Activated naive CD4-positive, alpha-beta T cell treated with anti-CD3 and anti-CD28 coated beads for 36 hours (primary cell): Measurements from ENCODE around the gene AHCYL2. TPM values are rescaled to one million over a fixed set of nuclear protein-coding genes. Genes with fewer than 3 reads are reported as not detected.

Experiments used
- CTCF ChIA-PET: fragments of 350-600 bp; sonication (Branson Sonifier 250); formaldehyde crosslinking; loops from one replicate; lab custom pipeline; 2021; ENCODE audit warnings: antibody characterized with exemption; lab: Charles Lee
- DNase-seq: peaks from one replicate; pipeline ENCODE4 v3.0.0-alpha.2; 2020
- H3K27ac Mint-ChIP-seq: one replicate; pipeline ENCODE4 v1.8.0; 2021; ENCODE audit warnings: mild to moderate bottlenecking, mixed read lengths
- H3K27me3 Mint-ChIP-seq: one replicate; pipeline ENCODE4 v1.8.0; 2021; ENCODE audit warnings: low read depth, mixed read lengths
- H3K36me3 Mint-ChIP-seq: one replicate; pipeline ENCODE4 v1.8.0; 2021; ENCODE audit warnings: low read depth, mixed read lengths
- H3K4me1 Mint-ChIP-seq: one replicate; pipeline ENCODE4 v1.8.0; 2021; ENCODE audit warnings: low read depth, mixed read lengths
- H3K4me3 Mint-ChIP-seq: one replicate; pipeline ENCODE4 v1.8.0; 2021; ENCODE audit warnings: mild to moderate bottlenecking, moderate library complexity, mixed read lengths
- H3K9me3 Mint-ChIP-seq: one replicate; pipeline ENCODE4 v1.8.0; 2021; ENCODE audit warnings: mixed read lengths
- intact Hi-C: fragments of 100-400 bp; cut with micrococcal nuclease; formaldehyde crosslinking; loops from one replicate; pipeline ENCODE4 v1.15.1; 2023
- total RNA-seq, 2 experiments: library from RNA; stranded (reverse); gene quantifications; one replicate each; pipeline ENCODE4 v1.2.3, GENCODE V29; 2021

AHCYL2 gene
- total RNA-seq, 2 experiments from 2014 or later, result 29.1 to 30.4 TPM

DNA sequence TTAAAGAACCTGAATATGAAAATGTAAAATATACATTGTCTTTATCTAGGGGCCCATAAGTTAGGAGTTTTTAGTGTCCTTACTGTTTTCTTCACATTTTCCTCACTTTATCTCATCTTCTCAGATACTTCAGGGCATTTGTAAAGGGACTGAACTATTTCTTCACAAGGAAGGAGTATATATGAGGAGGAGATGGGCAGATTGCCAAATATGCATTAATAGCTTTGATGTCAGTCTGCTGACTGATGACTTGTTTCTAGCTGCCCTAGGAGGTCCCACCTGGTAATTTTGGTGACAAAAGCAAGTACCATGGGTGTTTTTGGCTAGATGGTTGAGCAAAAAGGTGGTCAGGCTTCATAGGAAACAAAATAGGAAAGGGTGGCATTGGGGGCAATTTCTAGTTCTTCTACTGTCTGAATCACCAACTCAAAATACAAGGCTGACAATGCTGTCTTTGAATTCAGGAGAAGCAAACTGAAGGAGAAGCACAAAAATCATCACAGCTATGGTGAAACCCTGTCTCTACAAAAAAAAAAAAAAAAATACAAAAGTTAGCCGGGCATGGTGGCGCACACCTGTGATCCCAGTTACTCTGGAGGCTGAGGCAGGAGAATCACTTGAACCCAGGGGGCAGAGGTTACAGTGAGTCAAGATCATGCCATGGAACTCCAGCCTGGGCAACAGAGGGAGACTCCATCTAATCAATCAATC is 199.0 kb downstream of the AHCYL2 start:
- H3K27ac Mint-ChIP-seq, result no peak overlapping the region
- H3K4me3 Mint-ChIP-seq, result no peak overlapping the region
- DNase-seq, result no peak
- CTCF ChIA-PET, result no interaction called here
- H3K4me1 Mint-ChIP-seq, result peaks cover 4% of the 10 kb centered on the region
- H3K9me3 Mint-ChIP-seq, result no peaks in the 10 kb centered on the region
- no peaks in the 10 kb centered on the region for H3K27me3 Mint-ChIP-seq
- peaks cover 24% of the 10 kb centered on the region for H3K36me3 Mint-ChIP-seq
- intact Hi-C loops, result no loop called here

DNA sequence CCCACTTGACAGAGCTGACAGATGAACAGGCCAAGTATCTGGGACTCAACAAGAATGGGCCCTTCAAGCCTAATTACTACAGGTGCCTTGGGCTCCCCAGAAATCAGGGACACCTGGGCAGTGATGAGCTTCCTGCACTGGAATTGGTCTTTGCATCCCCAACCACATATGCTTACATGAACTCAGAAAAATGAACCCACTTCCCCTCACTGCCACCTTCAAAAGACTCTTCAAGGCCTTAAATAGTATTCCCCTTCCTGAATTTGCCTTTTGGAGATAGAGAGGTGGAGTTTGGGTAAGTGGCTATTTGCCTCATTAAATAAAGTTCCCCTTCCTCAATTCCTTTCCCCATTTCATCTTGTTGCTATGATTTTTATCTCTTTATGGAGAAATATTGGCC is 201.7 kb downstream of the AHCYL2 start:
- Mint-ChIP-seq H3K27me3 (peaks cover 2% of the 10 kb centered on the region), H3K4me1 (peaks cover 4% of the 10 kb centered on the region), H3K4me3 (no peak overlapping the region), H3K27ac (no peak overlapping the region), H3K36me3 (peaks cover 24% of the 10 kb centered on the region), H3K9me3 (no peaks in the 10 kb centered on the region)
- no peak for DNase-seq
- CTCF ChIA-PET, result interaction anchor here (1.3 kb wide), 1 partner anchor 59 kb away, joined by 4 read pairs; no protein-coding TSS in a partner anchor
- intact Hi-C loops, result no loop called here

DNA sequence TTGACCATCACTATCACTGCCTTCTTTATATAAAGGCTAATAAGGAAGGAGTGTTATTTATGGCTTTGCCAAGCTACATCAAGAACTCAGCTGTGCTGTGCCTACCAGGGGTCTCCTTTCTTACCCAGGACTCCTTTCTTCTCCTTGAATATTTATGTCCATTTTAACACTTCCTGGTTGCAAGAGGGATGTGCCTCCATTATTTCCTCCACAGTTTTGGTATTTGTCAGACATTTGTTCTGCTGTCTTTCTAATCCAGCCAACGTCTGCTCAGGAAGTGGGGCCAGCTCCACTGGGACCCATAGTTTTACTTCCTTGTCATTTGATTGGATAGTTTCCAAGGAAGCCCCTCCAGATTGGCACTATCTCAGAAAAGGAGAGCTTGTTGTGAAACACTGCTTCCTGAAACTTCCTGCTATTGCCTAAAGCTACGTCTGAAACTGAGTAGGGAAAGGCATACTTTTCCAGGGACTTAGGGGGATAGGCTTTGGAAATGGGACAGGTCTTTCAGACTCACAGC is 202.8 kb downstream of the AHCYL2 start:
- CTCF ChIA-PET, result no interaction called here
- intact Hi-C loops, result no loop called here

DNA sequence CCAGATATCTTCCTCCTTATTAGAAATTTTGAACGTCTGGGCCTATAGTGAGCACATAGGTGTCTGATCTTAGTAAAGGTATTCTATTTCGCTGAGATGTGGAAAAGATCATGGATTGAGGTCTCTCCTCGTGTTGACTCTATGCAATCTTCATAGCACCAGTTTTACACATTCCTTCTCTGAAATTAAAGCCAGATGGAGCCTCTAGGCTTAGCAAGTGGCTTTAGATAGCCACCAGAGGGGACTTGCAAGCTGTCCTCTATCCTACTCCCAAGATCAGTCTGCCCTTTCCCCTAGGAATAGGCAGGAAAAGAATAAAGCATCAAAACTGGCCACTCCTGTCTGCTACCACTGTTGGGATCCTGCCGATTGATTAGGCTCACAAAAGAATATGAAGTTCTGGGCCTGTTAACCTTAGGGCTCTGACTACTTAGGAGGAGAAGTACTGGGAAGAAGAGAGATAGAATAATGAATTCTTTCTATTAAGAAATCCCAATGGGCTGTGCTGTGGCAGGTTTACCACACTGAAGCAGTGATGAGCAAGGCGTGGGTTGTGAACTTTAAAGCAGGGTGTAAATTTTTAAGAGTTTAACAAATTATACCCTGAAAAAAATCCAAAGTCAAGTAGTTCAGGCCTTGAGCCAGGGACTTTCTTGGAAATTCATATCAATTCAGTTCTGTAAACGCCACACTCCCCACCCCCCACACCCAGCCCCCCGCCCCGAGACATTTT is 207.2 kb downstream of the AHCYL2 start:
- H3K36me3 Mint-ChIP-seq, result peaks cover 26% of the 10 kb centered on the region
- intact Hi-C loops, result loop anchor here (10.0 kb wide), 1 partner anchor 1213 kb away; no protein-coding TSS in a partner anchor
- H3K27me3 Mint-ChIP-seq, result peaks cover 7% of the 10 kb centered on the region
- no peaks in the 10 kb centered on the region for H3K9me3 Mint-ChIP-seq
- H3K27ac Mint-ChIP-seq, result no peak overlapping the region
- peaks cover 18% of the 10 kb centered on the region for H3K4me1 Mint-ChIP-seq
- no peak for DNase-seq
- no peak overlapping the region for H3K4me3 Mint-ChIP-seq
- CTCF ChIA-PET, result no interaction called here

More for the DNA sequence above, 202.8 kb downstream of the AHCYL2 start:
- Mint-ChIP-seq H3K9me3 (no peaks in the 10 kb centered on the region), H3K4me1 (peaks cover 4% of the 10 kb centered on the region), H3K4me3 (no peak overlapping the region), H3K27me3 (peaks cover 2% of the 10 kb centered on the region), H3K36me3 (peaks cover 24% of the 10 kb centered on the region), H3K27ac (no peak overlapping the region)
- no peak for DNase-seq

DNA sequence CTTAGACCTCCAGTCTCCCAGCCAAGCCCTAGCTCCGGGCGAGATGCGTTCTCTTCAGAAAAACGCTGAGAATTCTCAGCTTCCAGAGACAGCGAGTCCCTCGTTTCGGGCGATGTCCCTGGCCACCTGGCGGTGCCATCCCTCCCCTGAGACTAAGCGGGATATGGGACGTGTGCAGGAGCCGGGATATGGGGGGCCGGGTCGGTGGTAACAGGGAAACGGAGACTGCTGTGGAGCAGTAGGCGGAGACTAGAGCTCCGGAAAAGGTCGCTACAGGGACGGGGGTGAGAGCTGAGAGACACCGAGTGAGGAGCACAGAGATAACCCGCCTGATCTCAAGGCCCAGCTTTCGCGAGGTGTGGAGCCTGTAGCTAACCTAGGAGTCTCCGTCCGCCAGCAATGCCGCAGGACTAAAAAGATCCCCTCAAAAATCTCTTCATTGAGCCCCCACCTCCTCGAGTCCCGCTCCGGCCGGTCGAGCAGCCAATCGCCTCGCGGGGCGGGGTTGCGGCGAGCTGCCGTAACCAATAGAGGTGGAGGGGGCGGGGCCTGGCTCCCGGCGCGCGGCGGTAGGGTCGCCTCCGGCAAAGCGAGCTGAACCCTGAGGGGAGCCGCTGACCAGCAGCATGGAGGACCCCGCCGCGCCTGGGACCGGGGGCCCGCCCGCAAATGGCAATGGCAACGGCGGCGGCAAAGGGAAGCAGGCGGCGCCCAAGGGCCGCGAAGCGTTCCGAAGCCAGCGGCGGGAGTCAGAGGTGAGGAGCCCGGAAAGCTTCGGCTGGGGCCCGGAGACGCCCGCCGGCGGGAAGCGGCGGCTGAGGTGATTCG is 209.2 kb downstream of the AHCYL2 start, which contains the start of gene STRIP2:
Gene STRIP2 (plus strand): TSS at position 586 of the 828 bp plus-strand sequence. CDS start 41 bp downstream, at position 627.
- Mint-ChIP-seq H3K27ac (peak within 1 kb of the TSS; percentile 92), H3K36me3 (peaks cover 24% of the 10 kb centered on the region), H3K4me1 (peaks cover 28% of the 10 kb centered on the region), H3K4me3 (peak within 1 kb of the TSS; percentile 89), H3K9me3 (no peaks in the 10 kb centered on the region), H3K27me3 (peaks cover 7% of the 10 kb centered on the region)
- CTCF ChIA-PET, result interaction anchor here (0.6 to 3.5 kb wide), 14 partner anchors 9 to 1719 kb away, joined by 3 to 26 read pairs (median 4); no protein-coding TSS in a partner anchor
- peak; percentile 94 for DNase-seq
- intact Hi-C loops, result loop anchor here (1.0 to 10.0 kb wide), 4 partner anchors 29 to 1211 kb away; no protein-coding TSS in a partner anchor

DNA sequence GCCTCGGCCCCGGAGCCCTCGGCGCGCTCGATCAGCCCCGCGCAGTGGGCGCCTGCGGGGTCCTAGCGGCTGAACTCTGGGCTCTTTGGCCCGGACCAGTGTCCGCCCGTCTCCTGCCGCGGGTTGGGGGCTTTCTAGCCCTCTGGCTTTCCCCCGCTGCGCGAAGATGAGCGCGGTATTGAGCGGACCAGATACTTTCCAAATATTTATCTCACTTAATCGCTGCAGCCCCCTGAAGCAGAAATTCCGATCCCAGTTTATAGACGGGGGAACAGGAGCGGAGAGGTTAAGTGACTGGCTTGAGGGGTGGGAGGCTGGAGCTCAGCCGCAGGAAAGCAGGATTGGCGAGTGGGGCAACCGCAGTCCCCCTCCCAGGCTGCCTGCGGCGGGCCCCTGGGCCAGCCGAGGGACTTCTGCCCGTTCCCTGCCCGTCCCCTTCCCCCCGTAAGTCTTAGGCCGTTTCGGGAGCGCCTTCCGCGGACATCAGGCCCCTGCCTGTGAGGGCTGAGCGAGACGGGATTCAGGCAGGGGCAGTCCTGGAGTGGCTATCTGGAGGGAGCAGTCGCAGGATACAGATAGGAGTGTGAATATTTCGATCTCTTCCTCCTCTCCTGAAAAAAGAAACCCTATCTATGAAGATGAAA is 210.0 kb downstream of the AHCYL2 start:
- CTCF ChIA-PET, result interaction anchor here (0.6 to 3.5 kb wide), 10 partner anchors 10 to 1718 kb away, joined by 3 to 26 read pairs (median 4); no protein-coding TSS in a partner anchor
- no peak for DNase-seq
- Mint-ChIP-seq H3K4me1 (peaks cover 33% of the 10 kb centered on the region), H3K36me3 (peaks cover 26% of the 10 kb centered on the region), H3K4me3 (peak overlapping the region; percentile 89), H3K27ac (peak overlapping the region; percentile 92), H3K27me3 (peaks cover 7% of the 10 kb centered on the region), H3K9me3 (no peaks in the 10 kb centered on the region)
- intact Hi-C loops, result loop anchor here (1.0 to 10.0 kb wide), 8 partner anchors 29 to 1210 kb away; partner anchors contain the start of gene UBE2H

DNA sequence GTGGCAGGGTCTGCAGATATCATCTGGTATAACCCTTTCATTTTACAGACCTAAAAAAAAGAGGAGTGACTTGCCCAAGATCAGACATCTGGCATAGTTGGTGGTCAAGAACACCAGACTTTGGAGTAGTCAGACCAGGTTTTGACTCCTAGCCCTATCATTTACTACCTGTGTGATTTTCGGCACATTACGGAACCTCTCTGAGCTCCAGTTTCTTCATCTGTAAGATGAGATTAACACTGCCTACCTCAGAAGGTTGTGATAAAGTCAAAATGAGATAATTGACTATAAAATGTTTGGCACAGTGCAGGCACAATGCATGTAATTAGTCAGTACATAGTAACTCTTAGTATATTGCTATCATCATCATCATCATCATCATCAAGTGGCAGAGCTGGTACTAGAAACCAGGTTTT is 210.6 kb downstream of the AHCYL2 start:
- peaks cover 40% of the 10 kb centered on the region for H3K4me1 Mint-ChIP-seq

DNA sequence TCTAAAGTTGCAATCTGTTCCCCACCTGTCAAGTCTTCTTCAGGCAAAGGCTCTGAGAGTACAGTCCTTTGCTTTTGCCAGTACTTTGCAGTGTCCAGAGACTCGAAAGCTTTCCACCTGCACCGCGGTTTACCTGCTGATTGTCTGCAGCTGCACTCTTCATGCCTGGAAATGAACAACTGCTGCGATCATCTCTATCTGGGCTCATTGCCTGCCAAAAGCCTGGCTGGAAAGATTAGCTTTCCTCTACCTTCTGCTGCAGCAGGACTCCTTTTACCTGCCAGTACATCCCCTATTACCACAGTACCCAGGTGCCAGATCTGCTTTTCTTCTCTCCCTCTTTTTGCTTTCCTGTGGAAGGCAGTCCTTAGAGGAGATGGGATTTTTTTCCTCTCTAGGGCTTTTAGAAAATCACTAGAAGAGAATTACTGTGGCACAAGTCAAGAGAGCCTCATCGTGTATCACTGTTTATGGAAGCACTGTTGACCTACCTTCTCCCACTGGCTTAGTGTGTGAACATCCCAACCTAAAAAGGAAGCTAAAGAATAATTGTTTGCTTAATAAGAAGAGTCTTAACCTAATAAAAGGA is 211.6 kb downstream of the AHCYL2 start:
- H3K27me3 Mint-ChIP-seq, result peaks cover 5% of the 10 kb centered on the region
- H3K27ac Mint-ChIP-seq, result peak overlapping the region; percentile 92

More for the DNA sequence above, 210.6 kb downstream of the AHCYL2 start:
- intact Hi-C loops, result loop anchor here (1.0 to 10.0 kb wide), 5 partner anchors 33 to 1209 kb away; partner anchors contain the start of gene UBE2H
- peak; percentile 21 for DNase-seq
- Mint-ChIP-seq H3K36me3 (peaks cover 33% of the 10 kb centered on the region), H3K27ac (peak overlapping the region; percentile 92), H3K9me3 (no peaks in the 10 kb centered on the region), H3K4me3 (peak overlapping the region; percentile 89), H3K27me3 (peaks cover 5% of the 10 kb centered on the region)
- CTCF ChIA-PET, result interaction anchor here (1.2 to 3.5 kb wide), 4 partner anchors 34 to 68 kb away, joined by 3 to 26 read pairs (median 6); no protein-coding TSS in a partner anchor

DNA sequence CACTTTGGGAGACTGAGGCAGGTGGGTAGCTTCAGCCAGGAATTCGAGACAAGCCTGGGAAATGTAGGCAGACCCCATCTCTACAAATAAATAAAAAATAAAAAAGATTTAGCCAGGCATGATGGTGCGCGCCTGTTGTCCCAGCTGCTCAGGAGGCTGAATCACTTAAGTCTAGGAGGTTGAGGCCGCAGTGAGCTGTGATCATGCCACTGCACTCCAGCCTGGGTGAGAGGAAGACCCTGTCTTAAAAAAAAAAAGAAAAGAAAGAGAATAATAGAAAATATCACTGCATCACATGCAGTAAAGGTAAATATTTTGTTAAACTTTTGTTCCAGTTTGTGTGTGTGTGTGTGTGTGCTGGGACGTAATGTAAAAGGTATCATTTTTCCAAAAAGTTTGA is 212.4 kb downstream of the AHCYL2 start:
- peaks cover 51% of the 10 kb centered on the region for H3K4me1 Mint-ChIP-seq
- intact Hi-C loops, result loop anchor here (5.0 to 10.0 kb wide), 2 partner anchors 840 to 1208 kb away; no protein-coding TSS in a partner anchor

More for the DNA sequence above, 211.6 kb downstream of the AHCYL2 start:
- DNase-seq, result peak; percentile 15
- Mint-ChIP-seq H3K4me1 (peaks cover 48% of the 10 kb centered on the region), H3K4me3 (peak overlapping the region; percentile 89), H3K9me3 (no peaks in the 10 kb centered on the region), H3K36me3 (peaks cover 42% of the 10 kb centered on the region)
- CTCF ChIA-PET, result interaction anchor here (0.6 to 3.5 kb wide), 3 partner anchors 60 to 133 kb away, joined by 3 to 26 read pairs (median 5); no protein-coding TSS in a partner anchor
- intact Hi-C loops, result loop anchor here (5.0 to 10.0 kb wide), 2 partner anchors 841 to 1208 kb away; no protein-coding TSS in a partner anchor

DNA sequence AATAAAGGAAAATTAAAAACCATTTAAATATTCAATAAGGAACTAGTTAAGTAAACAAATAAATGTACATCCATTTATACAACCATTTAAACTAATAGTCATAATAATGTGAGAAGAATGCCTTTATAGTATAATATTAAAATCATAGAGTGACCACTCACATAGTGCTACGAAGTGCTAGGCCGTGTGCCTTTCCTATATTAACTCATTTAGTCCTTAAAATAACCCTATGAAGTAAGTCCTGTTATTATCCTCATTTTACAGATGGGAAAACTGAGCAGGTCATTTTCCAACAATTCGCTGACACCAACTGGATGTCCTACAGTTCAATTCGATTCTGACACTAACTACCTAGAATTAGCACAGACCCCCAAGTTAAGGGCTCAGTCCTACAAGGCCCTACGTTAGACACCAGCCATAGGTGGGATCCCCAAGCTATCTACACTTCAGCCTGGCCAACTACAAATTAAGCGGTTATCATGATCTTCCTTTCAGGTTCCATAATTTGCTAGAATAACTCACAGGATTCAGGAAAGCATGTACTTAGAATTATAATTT is 213.5 kb downstream of the AHCYL2 start:
- peak overlapping the region; percentile 97 for H3K27ac Mint-ChIP-seq
- H3K4me1 Mint-ChIP-seq, result peaks cover 48% of the 10 kb centered on the region
- DNase-seq, result no peak
- CTCF ChIA-PET, result interaction anchor here (0.8 to 3.8 kb wide), 6 partner anchors 32 to 97 kb away, joined by 3 to 25 read pairs (median 8); no protein-coding TSS in a partner anchor
- intact Hi-C loops, result loop anchor here (2.0 to 10.0 kb wide), 4 partner anchors 62 to 1206 kb away; partner anchors contain the start of gene AHCYL2
- H3K4me3 Mint-ChIP-seq, result peak overlapping the region; percentile 57
- peaks cover 55% of the 10 kb centered on the region for H3K36me3 Mint-ChIP-seq
- no peaks in the 10 kb centered on the region for H3K9me3 Mint-ChIP-seq
- no peaks in the 10 kb centered on the region for H3K27me3 Mint-ChIP-seq

More for the DNA sequence above, 212.4 kb downstream of the AHCYL2 start:
- peaks cover 46% of the 10 kb centered on the region for H3K36me3 Mint-ChIP-seq
- CTCF ChIA-PET, result interaction anchor here (0.6 to 1.0 kb wide), 2 partner anchors 61 to 134 kb away, joined by 3 to 5 read pairs; no protein-coding TSS in a partner anchor
- peak overlapping the region; percentile 65 for H3K4me3 Mint-ChIP-seq
- H3K9me3 Mint-ChIP-seq, result no peaks in the 10 kb centered on the region
- peaks cover 5% of the 10 kb centered on the region for H3K27me3 Mint-ChIP-seq
- DNase-seq, result peak; percentile 15
- peak overlapping the region; percentile 97 for H3K27ac Mint-ChIP-seq
